ENCODE data around the gene HES4. TPM values are rescaled to one million over a fixed set of nuclear protein-coding genes. Genes with fewer than 3 reads are reported as not detected.
"Not testable (repeated sequence)": the region's sequence is repeated elsewhere in the genome, so short reads cannot be mapped to it uniquely, and the experiment has no call there.

Gene HES4
- total RNA-seq, 1 donor from 2014 or later = 149 TPM

- Histone ChIP-seq H3K4me3 (ENCODE audit: insufficient read depth, low read depth, low read length) (no peak overlapping the region), H2AFZ (ENCODE audit: low read depth, low read length) (no peak overlapping the region), H3K4me2 (ENCODE audit: low read length) (no peak overlapping the region), H4K20me1 (ENCODE audit: insufficient read depth, low read length) (peaks cover 14% of the 10 kb centered on the region), H3K27ac (ENCODE audit: low read depth, low read length) (no peak overlapping the region), H3K4me1 (ENCODE audit: insufficient read depth, low read length) (peaks cover 14% of the 10 kb centered on the region), H3K9ac (ENCODE audit: low read length) (peak overlapping the region; percentile 97), H3K27me3 (ENCODE audit: insufficient read depth, low read length) (no peaks in the 10 kb centered on the region), H3K79me2 (ENCODE audit: insufficient read depth, low read length) (no peaks in the 10 kb centered on the region), H3K36me3 (ENCODE audit: insufficient read depth, low read length) (no peaks in the 10 kb centered on the region), H3K9me3 (ENCODE audit: insufficient read depth, low read depth, low read length) (peaks cover 4% of the 10 kb centered on the region)
- peaks cover 9% of the 10 kb centered on the region for H3K4me1 Mint-ChIP-seq (ENCODE audit: low read depth, unreplicated experiment)
- FAIRE-seq (no peak), DNase-seq (ENCODE audit: low read depth) (no peak)
- H3K36me3 Mint-ChIP-seq (ENCODE audit: low read depth, unreplicated experiment) = peaks cover 10% of the 10 kb centered on the region
- peaks cover 3% of the 10 kb centered on the region for H3K27me3 Mint-ChIP-seq (ENCODE audit: low read depth, unreplicated experiment)
- H3K4me3 Mint-ChIP-seq (ENCODE audit: unreplicated experiment) = peak overlapping the region; percentile 60
- peaks cover 4% of the 10 kb centered on the region for H3K9me3 Mint-ChIP-seq (ENCODE audit: unreplicated experiment)
- TF ChIP-seq EZH2 (IDR thresholded peaks at IDR 0.05; ENCODE audit: insufficient read depth, low read length) (peak; percentile 3), CTCF (IDR thresholded peaks at IDR 0.05; ENCODE audit: insufficient read depth, low read depth, low read length) (no peak)
- H3K27ac Mint-ChIP-seq (ENCODE audit: unreplicated experiment) = peak overlapping the region; percentile 69
These were observed 2.8 kb downstream of the HES4 start for GRCh38 chr1:996851-997712.

- no peak overlapping the region for H3K27ac ChIP-seq (ENCODE audit: low read depth, low read length)
- peak overlapping the region; percentile 76 for H3K4me3 Mint-ChIP-seq (ENCODE audit: unreplicated experiment)
- H3K27me3 ChIP-seq (ENCODE audit: insufficient read depth, low read length) = no peaks in the 10 kb centered on the region
- H3K4me2 ChIP-seq (ENCODE audit: low read length) = no peak overlapping the region
- peaks cover 9% of the 10 kb centered on the region for H3K4me1 Mint-ChIP-seq (ENCODE audit: low read depth, unreplicated experiment)
- peak overlapping the region; percentile 30 for H3K27ac Mint-ChIP-seq (ENCODE audit: unreplicated experiment)
- H4K20me1 ChIP-seq (ENCODE audit: insufficient read depth, low read length) = peaks cover 13% of the 10 kb centered on the region
- DNase-seq (ENCODE audit: low read depth) = no peak
- peaks cover 11% of the 10 kb centered on the region for H3K9me3 Mint-ChIP-seq (ENCODE audit: unreplicated experiment)
- H3K36me3 ChIP-seq (ENCODE audit: insufficient read depth, low read length) = no peaks in the 10 kb centered on the region
- H3K79me2 ChIP-seq (ENCODE audit: insufficient read depth, low read length) = no peaks in the 10 kb centered on the region
- H3K4me1 ChIP-seq (ENCODE audit: insufficient read depth, low read length) = peaks cover 11% of the 10 kb centered on the region
- H3K27me3 Mint-ChIP-seq (ENCODE audit: low read depth, unreplicated experiment) = peaks cover 10% of the 10 kb centered on the region
- TF ChIP-seq CTCF (IDR thresholded peaks at IDR 0.05; ENCODE audit: insufficient read depth, low read depth, low read length) (no peak), EZH2 (IDR thresholded peaks at IDR 0.05; ENCODE audit: insufficient read depth, low read length) (no peak)
- H3K9me3 ChIP-seq (ENCODE audit: insufficient read depth, low read depth, low read length) = peaks cover 4% of the 10 kb centered on the region
- H2AFZ ChIP-seq (ENCODE audit: low read depth, low read length) = no peak overlapping the region
- H3K9ac ChIP-seq (ENCODE audit: low read length) = no peak overlapping the region
- FAIRE-seq = no peak
- no peak overlapping the region for H3K4me3 ChIP-seq (ENCODE audit: insufficient read depth, low read depth, low read length)
- peaks cover 16% of the 10 kb centered on the region for H3K36me3 Mint-ChIP-seq (ENCODE audit: low read depth, unreplicated experiment)
These were observed 3.9 kb downstream of the HES4 start for GRCh38 chr1:995665-996633.

- H3K9me3 ChIP-seq (ENCODE audit: insufficient read depth, low read depth, low read length); H3K4me3 Mint-ChIP-seq (ENCODE audit: unreplicated experiment); H2AFZ ChIP-seq (ENCODE audit: low read depth, low read length); H3K4me1 ChIP-seq (ENCODE audit: insufficient read depth, low read length); FAIRE-seq; H3K27ac ChIP-seq (ENCODE audit: low read depth, low read length); H3K79me2 ChIP-seq (ENCODE audit: insufficient read depth, low read length); H3K27me3 ChIP-seq (ENCODE audit: insufficient read depth, low read length); DNase-seq (ENCODE audit: low read depth); H3K4me1 Mint-ChIP-seq (ENCODE audit: low read depth, unreplicated experiment); H3K36me3 ChIP-seq (ENCODE audit: insufficient read depth, low read length); H3K4me2 ChIP-seq (ENCODE audit: low read length); H3K9ac ChIP-seq (ENCODE audit: low read length); H3K4me3 ChIP-seq (ENCODE audit: insufficient read depth, low read depth, low read length): not testable (repeated sequence)
- H3K36me3 Mint-ChIP-seq (ENCODE audit: low read depth, unreplicated experiment) = peaks cover 19% of the 10 kb centered on the region
- peaks cover 21% of the 10 kb centered on the region for H3K27me3 Mint-ChIP-seq (ENCODE audit: low read depth, unreplicated experiment)
- peaks cover 15% of the 10 kb centered on the region for H3K9me3 Mint-ChIP-seq (ENCODE audit: unreplicated experiment)
- peak overlapping the region; percentile 72 for H3K27ac Mint-ChIP-seq (ENCODE audit: unreplicated experiment)
- H4K20me1 ChIP-seq (ENCODE audit: insufficient read depth, low read length) = peaks cover 13% of the 10 kb centered on the region
These were observed 5.4 kb downstream of the HES4 start for GRCh38 chr1:994546-994945.
